H9 (cell line): ENCODE measurements around the gene PDS5A. TPM values are rescaled to one million over a fixed set of nuclear protein-coding genes. Genes with fewer than 3 reads are reported as not detected.

Experiments used
- DNase-seq: peaks from one replicate; pipeline ENCODE4 v3.0.0-alpha.2; 2017
- H2AFZ ChIP-seq: one replicate; pipeline ENCODE4 v1.6.1; 2013; ENCODE audit warnings: mild to moderate bottlenecking, low read length, control low read depth, moderate library complexity
- H2AK5ac ChIP-seq: 2 replicates; pipeline ENCODE4 v1.6.1; 2013; ENCODE audit warnings: low read length, control low read depth, mixed read lengths; ENCODE audit not compliant: insufficient read length
- H2BK120ac ChIP-seq: one replicate; pipeline ENCODE4 v1.6.1; 2013; ENCODE audit warnings: low read depth, mild to moderate bottlenecking, low read length, control low read depth, inconsistent platforms; ENCODE audit not compliant: poor library complexity, severe bottlenecking
- H2BK12ac ChIP-seq: 2 replicates; pipeline ENCODE4 v1.6.1; 2013; ENCODE audit warnings: low read length, control low read depth, mixed read lengths, low read depth; ENCODE audit not compliant: insufficient read length
- H2BK15ac ChIP-seq: 2 replicates; pipeline ENCODE4 v1.6.1; 2013; ENCODE audit warnings: low read depth, low read length, control low read depth
- H2BK20ac ChIP-seq: one replicate; pipeline ENCODE4 v1.6.1; 2013; ENCODE audit warnings: low read depth, mild to moderate bottlenecking, low read length, control low read depth, inconsistent platforms; ENCODE audit not compliant: poor library complexity, severe bottlenecking
- H2BK5ac ChIP-seq: 2 replicates; pipeline ENCODE4 v1.6.1; 2013; ENCODE audit warnings: low read length, control low read depth, mixed read lengths; ENCODE audit not compliant: insufficient read length
- H3K14ac ChIP-seq: 2 replicates; pipeline ENCODE4 v1.6.1; 2013; ENCODE audit warnings: low read length, control low read depth; ENCODE audit not compliant: insufficient read depth
- H3K18ac ChIP-seq: 2 replicates; pipeline ENCODE4 v1.6.1; 2013; ENCODE audit warnings: low read depth, mild to moderate bottlenecking, mixed read lengths, low read length, control low read depth; ENCODE audit not compliant: insufficient read length
- H3K23ac ChIP-seq: 2 replicates; pipeline ENCODE4 v1.6.1; 2013; ENCODE audit warnings: low read length, control low read depth, mixed read lengths, low read depth; ENCODE audit not compliant: insufficient read length
- H3K23me2 ChIP-seq: 2 replicates; pipeline ENCODE4 v1.6.1; 2013; ENCODE audit warnings: low read depth, mild to moderate bottlenecking, mixed read lengths, low read length, control low read depth; ENCODE audit not compliant: insufficient read length, poor library complexity, severe bottlenecking
- H3K27ac ChIP-seq: 2 replicates; pipeline ENCODE4 v1.5.1; 2013; ENCODE audit warnings: low read length, control low read depth, mixed read lengths, low read depth; ENCODE audit not compliant: insufficient read length
- H3K27me3 ChIP-seq: 2 replicates; pipeline ENCODE4 v1.6.1; 2013; ENCODE audit warnings: low read length, control low read depth, inconsistent platforms; ENCODE audit not compliant: insufficient read depth
- H3K4ac ChIP-seq: 2 replicates; pipeline ENCODE4 v1.6.1; 2013; ENCODE audit warnings: low read depth, mild to moderate bottlenecking, control low read depth, inconsistent platforms, low read length, moderate library complexity
- H3K4me1 ChIP-seq: 2 replicates; pipeline ENCODE4 v1.6.1; 2013; ENCODE audit warnings: low read length, control low read depth, inconsistent platforms; ENCODE audit not compliant: insufficient read depth
- H3K4me2 ChIP-seq: 2 replicates; pipeline ENCODE4 v1.6.1; 2013; ENCODE audit warnings: low read length, control low read depth, mixed read lengths; ENCODE audit not compliant: insufficient read length, insufficient read depth
- H3K56ac ChIP-seq: 2 replicates; pipeline ENCODE4 v1.6.1; 2013; ENCODE audit warnings: low read depth, mild to moderate bottlenecking, mixed read lengths, low read length, control low read depth; ENCODE audit not compliant: insufficient read length
- H3K79me1 ChIP-seq: 2 replicates; pipeline ENCODE4 v1.6.1; 2013; ENCODE audit warnings: low read depth, mild to moderate bottlenecking, moderate library complexity, low read length, control low read depth, inconsistent platforms; ENCODE audit not compliant: insufficient read depth, poor library complexity, severe bottlenecking
- H3K79me2 ChIP-seq: 2 replicates; pipeline ENCODE4 v1.6.1; 2013; ENCODE audit warnings: low read length, control low read depth, inconsistent platforms; ENCODE audit not compliant: insufficient read depth
- H3K9ac ChIP-seq: 2 replicates; pipeline ENCODE4 v1.6.1; 2013; ENCODE audit warnings: low read length, control low read depth, mixed read lengths; ENCODE audit not compliant: insufficient read length; ENCODE audit errors: extremely low read depth
- H3K9me3 ChIP-seq: one replicate; pipeline ENCODE4 v1.6.1; 2013; ENCODE audit warnings: low read depth, low read length, inconsistent platforms; ENCODE audit not compliant: control insufficient read depth
- H3T11ph ChIP-seq: one replicate; pipeline ENCODE4 v1.6.1; 2013; ENCODE audit warnings: mild to moderate bottlenecking, low read length, control low read depth, inconsistent platforms
- H4K20me1 ChIP-seq: one replicate; pipeline ENCODE4 v1.6.1; 2013; ENCODE audit not compliant: control insufficient read depth, insufficient read length, insufficient read depth
- H4K5ac ChIP-seq: 2 replicates; pipeline ENCODE4 v1.6.1; 2013; ENCODE audit warnings: low read depth, mild to moderate bottlenecking, mixed read lengths, low read length, control low read depth; ENCODE audit not compliant: insufficient read length
- H4K8ac ChIP-seq: replicated peaks from 2 replicates; pipeline ENCODE4 v1.6.1; 2013; ENCODE audit warnings: low read length, control low read depth, mixed read lengths, low read depth; ENCODE audit not compliant: insufficient read length
- H4K91ac ChIP-seq: 2 replicates; pipeline ENCODE4 v1.6.1; 2013; ENCODE audit warnings: low read depth, mild to moderate bottlenecking, moderate library complexity, mixed read lengths, low read length, control low read depth; ENCODE audit not compliant: insufficient read length
- H3K27ac Mint-ChIP-seq, 3 experiments: 2 replicates in 2 of 3; 3 replicates in 1 of 3; pipeline ENCODE4 v1.8.0; 2020 to 2021; ENCODE audit warnings: mixed read lengths in 3 of 3, mild to moderate bottlenecking in 1 of 3, moderate library complexity in 1 of 3
- H3K27me3 Mint-ChIP-seq: 2 replicates; pipeline ENCODE4 v1.8.0; 2021; ENCODE audit warnings: low read depth, mild to moderate bottlenecking, moderate library complexity, mixed read lengths
- H3K36me3 Mint-ChIP-seq, 3 experiments: 2 replicates in 2 of 3; 3 replicates in 1 of 3; pipeline ENCODE4 v1.8.0; 2020 to 2021; ENCODE audit warnings: low read depth in 3 of 3, mixed read lengths in 3 of 3; ENCODE audit not compliant: insufficient read depth in 1 of 3
- H3K4me1 Mint-ChIP-seq, 2 experiments: 2 replicates each; pipeline ENCODE4 v1.8.0; 2020; ENCODE audit warnings: mixed read lengths in 2 of 2
- H3K4me3 Mint-ChIP-seq, 2 experiments: 2 replicates in 1 of 2; 3 replicates in 1 of 2; pipeline ENCODE4 v1.8.0; 2020 to 2021; ENCODE audit warnings: mild to moderate bottlenecking in 2 of 2, mixed read lengths in 2 of 2, moderate library complexity in 1 of 2
- H3K9me3 Mint-ChIP-seq, 2 experiments: 2 replicates in 1 of 2; 3 replicates in 1 of 2; pipeline ENCODE4 v1.8.0; 2020; ENCODE audit warnings: mild to moderate bottlenecking in 2 of 2, mixed read lengths in 2 of 2, moderate library complexity in 1 of 2
- WGBS: extraction: QIAGEN DNeasy Blood & Tissue Kit; methylation state at CpG from one replicate; pipeline ENCODE4 v1.1.7; 2013; ENCODE audit warnings: missing lambda C conversion rate, low lambda C conversion rate, mixed read lengths; ENCODE audit not compliant: insufficient read length; ENCODE audit errors: extremely low coverage; 5-methylcytosine and 5-hydroxymethylcytosine counted together
- total RNA-seq: library from RNA; stranded (reverse); gene quantifications from 2 replicates; pipeline ENCODE4 v1.2.1, GENCODE V29; 2021
- TF ChIP-seq, protein P1 (sequence below): fragments of 200-600 bp; sonication (generic); conservative IDR thresholded peaks from 3 replicates; pipeline ENCODE4 v1.8.0; 2021; ENCODE audit warnings: antibody characterized with exemption, mild to moderate bottlenecking

The PDS5A gene
- total RNA-seq, 1 experiment from 2014 or later: 65.4 TPM

DNA sequence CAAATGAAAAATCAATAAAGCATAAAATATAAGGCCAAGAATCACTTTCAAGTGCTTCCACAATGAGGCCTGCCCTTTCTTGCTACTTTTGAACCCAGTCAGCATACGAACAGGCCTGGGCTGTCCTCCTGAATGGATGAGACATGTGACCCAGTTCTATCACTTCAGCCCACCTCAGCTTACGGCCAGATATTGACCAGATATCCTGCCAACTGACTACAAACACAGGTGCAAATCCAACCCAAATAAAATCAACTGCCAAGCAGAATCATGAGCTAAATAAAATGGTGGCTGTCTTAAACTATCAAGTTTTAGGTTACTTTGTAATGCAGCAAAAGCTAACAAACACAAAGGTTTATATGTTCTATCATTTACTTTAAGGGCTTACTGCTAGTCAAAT, 53.7 kb downstream of the PDS5A start:
- Mint-ChIP-seq H3K27ac (peak overlapping the region in 1 of 3 experiments; percentile 34; a peak in 3 of 7 replicates), H3K36me3 (peaks cover 13 to 65% (median 59%) of the 10 kb centered on the region in 3 experiments), H3K4me1 (no peaks in the 10 kb centered on the region), H3K9me3 (no peaks in the 10 kb centered on the region; a peak in 1 of 5 replicates), H3K4me3 (no peak overlapping the region), H3K27me3 (no peaks in the 10 kb centered on the region)
- no peaks in the 10 kb centered on the region for H3K4me1 ChIP-seq
- H3K14ac ChIP-seq: no peak overlapping the region
- peaks cover 5% of the 10 kb centered on the region for H3K79me1 ChIP-seq
- H2BK5ac ChIP-seq: no peak overlapping the region
- H3K18ac ChIP-seq: no peak overlapping the region
- no peak overlapping the region for H2BK15ac ChIP-seq
- H2AFZ ChIP-seq: no peak overlapping the region
- no CpG with 5 or more reads among the region's 2 CpGs for WGBS
- H3T11ph ChIP-seq: no peak overlapping the region
- no peak overlapping the region for H4K5ac ChIP-seq
- H3K9ac ChIP-seq: no peak overlapping the region
- no peak overlapping the region for H2AK5ac ChIP-seq
- no peak overlapping the region for H3K23ac ChIP-seq
- no peak overlapping the region for H3K4ac ChIP-seq
- H4K20me1 ChIP-seq: no peaks in the 10 kb centered on the region
- no peak overlapping the region for H3K56ac ChIP-seq
- H3K23me2 ChIP-seq: no peaks in the 10 kb centered on the region
- no peaks in the 10 kb centered on the region for H3K9me3 ChIP-seq
- DNase-seq: no peak
- H4K8ac ChIP-seq: no peak overlapping the region
- H2BK120ac ChIP-seq: no peak overlapping the region
- H3K79me2 ChIP-seq: no peaks in the 10 kb centered on the region; the same call in 1 of the 2 replicates
- no peak overlapping the region for H4K91ac ChIP-seq
- no peak overlapping the region for H3K4me2 ChIP-seq
- TF ChIP-seq, protein P1, sequence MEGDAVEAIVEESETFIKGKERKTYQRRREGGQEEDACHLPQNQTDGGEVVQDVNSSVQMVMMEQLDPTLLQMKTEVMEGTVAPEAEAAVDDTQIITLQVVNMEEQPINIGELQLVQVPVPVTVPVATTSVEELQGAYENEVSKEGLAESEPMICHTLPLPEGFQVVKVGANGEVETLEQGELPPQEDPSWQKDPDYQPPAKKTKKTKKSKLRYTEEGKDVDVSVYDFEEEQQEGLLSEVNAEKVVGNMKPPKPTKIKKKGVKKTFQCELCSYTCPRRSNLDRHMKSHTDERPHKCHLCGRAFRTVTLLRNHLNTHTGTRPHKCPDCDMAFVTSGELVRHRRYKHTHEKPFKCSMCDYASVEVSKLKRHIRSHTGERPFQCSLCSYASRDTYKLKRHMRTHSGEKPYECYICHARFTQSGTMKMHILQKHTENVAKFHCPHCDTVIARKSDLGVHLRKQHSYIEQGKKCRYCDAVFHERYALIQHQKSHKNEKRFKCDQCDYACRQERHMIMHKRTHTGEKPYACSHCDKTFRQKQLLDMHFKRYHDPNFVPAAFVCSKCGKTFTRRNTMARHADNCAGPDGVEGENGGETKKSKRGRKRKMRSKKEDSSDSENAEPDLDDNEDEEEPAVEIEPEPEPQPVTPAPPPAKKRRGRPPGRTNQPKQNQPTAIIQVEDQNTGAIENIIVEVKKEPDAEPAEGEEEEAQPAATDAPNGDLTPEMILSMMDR: no peak
- no peak overlapping the region for H3K27ac ChIP-seq
- no peak overlapping the region for H2BK20ac ChIP-seq
- H3K27me3 ChIP-seq: no peaks in the 10 kb centered on the region
- H2BK12ac ChIP-seq: no peak overlapping the region
